HepG2 (cell line): ENCODE measurements around the gene GNG4.

Experiments used
- CEBPB ChIP-seq: IDR thresholded peaks from 2 replicates; pipeline ENCODE4 v1.6.1; 2011; ENCODE audit warnings: low read depth, low read length, improper control_type of control experiment, borderline replicate concordance
- KLF15 ChIP-seq: sonication (generic); formaldehyde crosslinking; IDR thresholded peaks from 2 replicates; pipeline ENCODE4 v1.8.1; 2023; ENCODE audit warnings: borderline replicate concordance, mild to moderate bottlenecking, inconsistent platforms, missing genetic modification reagents, mixed read lengths
- RFX5 ChIP-seq: IDR thresholded peaks from 2 replicates; pipeline ENCODE4 v1.6.1; 2011; ENCODE audit warnings: low read depth, low read length, improper control_type of control experiment
- TAF1 ChIP-seq: sonication (generic); formaldehyde crosslinking; IDR thresholded peaks from 2 replicates; pipeline ENCODE4 v1.4.0; 2020; ENCODE audit warnings: missing genetic modification reagents
- ZKSCAN8 ChIP-seq: IDR thresholded peaks from 2 replicates; pipeline ENCODE4 v1.6.1; 2016; ENCODE audit warnings: borderline replicate concordance, missing genetic modification reagents, missing compliant biosample characterization
- ZNF496 ChIP-seq: sonication (generic); formaldehyde crosslinking; IDR thresholded peaks from 2 replicates; pipeline ENCODE4 v1.8.1; 2023; ENCODE audit warnings: mild to moderate bottlenecking, moderate library complexity, missing genetic modification reagents; ENCODE audit not compliant: insufficient replicate concordance
- TF ChIP-seq, protein P1 (sequence below): sonication (generic); formaldehyde crosslinking; IDR thresholded peaks from 2 replicates; pipeline ENCODE4 v1.5.0; 2020; ENCODE audit warnings: mild to moderate bottlenecking, missing genetic modification reagents, moderate library complexity
- TF ChIP-seq, protein P2 (sequence below), 2 experiments: fragments of 450-650 bp in 1 of 2; sonication (generic) in 1 of 2; formaldehyde crosslinking in 1 of 2; IDR thresholded peaks; 2 replicates each; pipeline versions ENCODE4 v1.6.1 to v1.8.0; 2016 to 2022; ENCODE audit warnings: antibody characterized with exemption in 1 of 2, mild to moderate bottlenecking in 1 of 2, missing genetic modification reagents in 1 of 2

DNA sequence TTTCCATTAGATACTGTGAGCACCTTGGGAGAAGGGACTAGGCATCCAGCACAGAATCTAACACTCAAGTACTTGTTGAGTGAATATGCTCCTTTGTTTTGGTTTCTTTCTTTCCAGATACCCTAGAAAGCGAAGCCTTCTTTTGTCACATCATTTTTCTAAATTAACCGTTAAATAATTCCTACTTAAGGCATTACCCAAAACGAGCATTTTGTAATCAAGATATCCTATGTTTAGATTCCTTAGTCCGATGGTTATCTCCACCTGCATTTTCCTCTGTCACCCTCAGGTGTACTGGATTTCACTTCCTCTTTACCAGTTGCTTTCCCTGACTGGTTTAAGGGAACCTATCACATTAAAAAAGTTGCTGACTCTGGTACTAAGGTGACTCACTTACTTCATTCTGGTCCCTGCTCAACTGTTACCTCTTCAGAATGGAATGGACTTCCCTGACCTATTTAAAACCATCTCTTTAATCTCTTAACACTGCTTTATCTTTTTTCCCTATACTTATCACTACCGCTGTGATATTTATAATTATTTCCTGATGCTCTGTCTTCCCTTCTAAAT, 148.5 kb downstream of the GNG4 start:
- TF ChIP-seq, protein P1, sequence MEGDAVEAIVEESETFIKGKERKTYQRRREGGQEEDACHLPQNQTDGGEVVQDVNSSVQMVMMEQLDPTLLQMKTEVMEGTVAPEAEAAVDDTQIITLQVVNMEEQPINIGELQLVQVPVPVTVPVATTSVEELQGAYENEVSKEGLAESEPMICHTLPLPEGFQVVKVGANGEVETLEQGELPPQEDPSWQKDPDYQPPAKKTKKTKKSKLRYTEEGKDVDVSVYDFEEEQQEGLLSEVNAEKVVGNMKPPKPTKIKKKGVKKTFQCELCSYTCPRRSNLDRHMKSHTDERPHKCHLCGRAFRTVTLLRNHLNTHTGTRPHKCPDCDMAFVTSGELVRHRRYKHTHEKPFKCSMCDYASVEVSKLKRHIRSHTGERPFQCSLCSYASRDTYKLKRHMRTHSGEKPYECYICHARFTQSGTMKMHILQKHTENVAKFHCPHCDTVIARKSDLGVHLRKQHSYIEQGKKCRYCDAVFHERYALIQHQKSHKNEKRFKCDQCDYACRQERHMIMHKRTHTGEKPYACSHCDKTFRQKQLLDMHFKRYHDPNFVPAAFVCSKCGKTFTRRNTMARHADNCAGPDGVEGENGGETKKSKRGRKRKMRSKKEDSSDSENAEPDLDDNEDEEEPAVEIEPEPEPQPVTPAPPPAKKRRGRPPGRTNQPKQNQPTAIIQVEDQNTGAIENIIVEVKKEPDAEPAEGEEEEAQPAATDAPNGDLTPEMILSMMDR (CRISPR knock-in tag): no peak
- TF ChIP-seq KLF15: no peak
- no peak for TF ChIP-seq RFX5
- no peak for TF ChIP-seq ZNF496
- no peak for TF ChIP-seq CEBPB
- TF ChIP-seq TAF1: no peak
- no peak for TF ChIP-seq ZKSCAN8 (CRISPR knock-in tag)
- TF ChIP-seq, protein P2, sequence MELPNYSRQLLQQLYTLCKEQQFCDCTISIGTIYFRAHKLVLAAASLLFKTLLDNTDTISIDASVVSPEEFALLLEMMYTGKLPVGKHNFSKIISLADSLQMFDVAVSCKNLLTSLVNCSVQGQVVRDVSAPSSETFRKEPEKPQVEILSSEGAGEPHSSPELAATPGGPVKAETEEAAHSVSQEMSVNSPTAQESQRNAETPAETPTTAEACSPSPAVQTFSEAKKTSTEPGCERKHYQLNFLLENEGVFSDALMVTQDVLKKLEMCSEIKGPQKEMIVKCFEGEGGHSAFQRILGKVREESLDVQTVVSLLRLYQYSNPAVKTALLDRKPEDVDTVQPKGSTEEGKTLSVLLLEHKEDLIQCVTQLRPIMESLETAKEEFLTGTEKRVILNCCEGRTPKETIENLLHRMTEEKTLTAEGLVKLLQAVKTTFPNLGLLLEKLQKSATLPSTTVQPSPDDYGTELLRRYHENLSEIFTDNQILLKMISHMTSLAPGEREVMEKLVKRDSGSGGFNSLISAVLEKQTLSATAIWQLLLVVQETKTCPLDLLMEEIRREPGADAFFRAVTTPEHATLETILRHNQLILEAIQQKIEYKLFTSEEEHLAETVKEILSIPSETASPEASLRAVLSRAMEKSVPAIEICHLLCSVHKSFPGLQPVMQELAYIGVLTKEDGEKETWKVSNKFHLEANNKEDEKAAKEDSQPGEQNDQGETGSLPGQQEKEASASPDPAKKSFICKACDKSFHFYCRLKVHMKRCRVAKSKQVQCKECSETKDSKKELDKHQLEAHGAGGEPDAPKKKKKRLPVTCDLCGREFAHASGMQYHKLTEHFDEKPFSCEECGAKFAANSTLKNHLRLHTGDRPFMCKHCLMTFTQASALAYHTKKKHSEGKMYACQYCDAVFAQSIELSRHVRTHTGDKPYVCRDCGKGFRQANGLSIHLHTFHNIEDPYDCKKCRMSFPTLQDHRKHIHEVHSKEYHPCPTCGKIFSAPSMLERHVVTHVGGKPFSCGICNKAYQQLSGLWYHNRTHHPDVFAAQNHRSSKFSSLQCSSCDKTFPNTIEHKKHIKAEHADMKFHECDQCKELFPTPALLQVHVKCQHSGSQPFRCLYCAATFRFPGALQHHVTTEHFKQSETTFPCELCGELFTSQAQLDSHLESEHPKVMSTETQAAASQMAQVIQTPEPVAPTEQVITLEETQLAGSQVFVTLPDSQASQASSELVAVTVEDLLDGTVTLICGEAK (IDR thresholded peaks at IDR 0.05): no peak
- TF ChIP-seq, protein P2 (CRISPR knock-in tag; IDR thresholded peaks at IDR 0.05): no peak
